Ovary (tissue), 9 donors: ENCODE data around the gene USP24. TPM values are rescaled to one million over a fixed set of nuclear protein-coding genes. Genes with fewer than 3 reads are reported as not detected.

Source experiments
- DNase-seq, 5 donors: peaks; one replicate each; pipeline ENCODE4 v3.0.0-alpha.2; 2019 to 2020
- H3K27ac ChIP-seq, 2 donors: fragments of 200-600 bp; one replicate each; pipeline versions ENCODE4 v1.5.1 to v1.8.0; 2019 to 2022
- H3K27me3 ChIP-seq: fragments of 200-600 bp; one replicate; pipeline ENCODE4 v1.8.0; 2022
- H3K36me3 ChIP-seq: fragments of 200-600 bp; sonication (generic); one replicate; pipeline ENCODE4 v1.5.1; 2019
- H3K4me1 ChIP-seq: one replicate; pipeline ENCODE4 v1.8.1; 2013; ENCODE audit warnings: mild to moderate bottlenecking, moderate library complexity; ENCODE audit not compliant: insufficient read depth
- H3K4me3 ChIP-seq: fragments of 200-600 bp; sonication (generic); one replicate; pipeline ENCODE4 v1.5.1; 2017
- H3K9me3 ChIP-seq, 2 donors: fragments of 200-600 bp in 1 of 2; sonication (generic) in 1 of 2; one replicate each; pipeline versions ENCODE4 v1.5.1 to v1.8.1; 2013 to 2019; ENCODE audit warnings: mild to moderate bottlenecking in 1 of 2, moderate library complexity in 1 of 2
- CTCF ChIP-seq, 3 donors: fragments of 450-650 bp in 2 of 3; fragments of 200-600 bp in 1 of 3; IDR thresholded peaks; one replicate each; pipeline versions ENCODE4 v1.5.1 to v1.8.0; 2016 to 2022; ENCODE audit warnings: antibody characterized with exemption in 3 of 3, mild to moderate bottlenecking in 1 of 3
- EP300 ChIP-seq: sonication (generic); formaldehyde crosslinking; IDR thresholded peaks from one replicate; pipeline ENCODE4 v1.6.1; 2017; ENCODE audit warnings: antibody characterized with exemption
- POLR2A ChIP-seq: fragments of 450-650 bp; IDR thresholded peaks from one replicate; pipeline ENCODE4 v1.6.1; 2017; ENCODE audit warnings: antibody characterized with exemption, mild to moderate bottlenecking, moderate library complexity
- WGBS, 3 donors: extraction: QIAGEN DNeasy Blood & Tissue Kit in 1 of 3; methylation state at CpG; one replicate each; pipeline versions ENCODE4 v1.1.5 to v1.1.7; 2013 to 2017; 5-methylcytosine and 5-hydroxymethylcytosine counted together
- intact Hi-C, 4 donors: fragments of 100-400 bp; cut with DNase I; formaldehyde crosslinking; loops; one replicate each; pipeline versions ENCODE4 v1.11.0 to v1.15.1; 2022 to 2023
- polyA plus RNA-seq, 2 donors: library from polyadenylated mRNA; stranded (reverse); fragments of 200-250 nt in 1 of 2; fragments of 350-450 nt in 1 of 2; fragmentation: Illumina TruSeq in 1 of 2; extraction: RNeasy Lipid Tissue Mini Kit (QIAGEN cat#74804) in 1 of 2; gene quantifications; one replicate each; pipeline ENCODE4 v1.2.3, GENCODE V29; 2013 to 2014
- total RNA-seq, 7 donors: library from RNA; depleted of rRNA in 2 of 7; stranded (reverse); fragments of >200 nt in 2 of 7; fragmentation: NEBNext Ultra II Directional in 3 of 7; extraction: Animal tissue kit (Norgen Biotek cat#: 25700) in 3 of 7; gene quantifications; one replicate each; pipeline versions ENCODE4 v1.1.0 to v1.2.4, GENCODE V29; 2016 to 2023
- donor health status: DM: no; HTN: no; CAD: no; lungs with moderate emphysema.
- donor health status: DM: no; HTN: no; CAD: no.
- donor health status: Bipolar disorder and iron deficiency.
- donor health status: DM: yes; HTN: yes; CAD: no.
- donor health status: DM: no; HTN: no; CAD: no.
- donor health status: DM: yes; HTN: yes; CAD: no.

Gene USP24
- total and polyA plus RNA-seq, 9 donors, result 11.5 to 51.4 (median 33.5) TPM

DNA sequence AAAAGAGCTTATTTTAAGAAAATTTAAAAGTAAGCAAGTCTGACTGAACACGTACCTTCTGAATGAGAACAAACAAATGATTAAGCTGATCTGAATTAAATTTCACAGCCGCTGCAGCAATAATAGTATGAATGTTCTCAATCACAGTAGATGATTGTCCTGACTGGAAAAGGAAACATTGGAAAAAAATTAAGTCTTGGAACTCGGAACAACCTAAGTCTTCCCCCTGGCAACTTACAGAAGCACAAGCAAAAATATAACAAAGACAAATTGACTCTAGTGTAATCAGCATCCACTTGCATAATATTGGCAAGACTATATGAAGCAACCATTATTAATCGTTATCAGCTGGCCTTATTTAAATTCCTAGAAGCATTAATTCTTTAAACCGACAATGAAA, 60.5 kb downstream of the USP24 start:
- Histone ChIP-seq H3K27ac (no peak overlapping the region), H3K4me1 (no peaks in the 10 kb centered on the region), H3K27me3 (no peaks in the 10 kb centered on the region), H3K36me3 (no peaks in the 10 kb centered on the region), H3K4me3 (no peak overlapping the region), H3K9me3 (no peaks in the 10 kb centered on the region)
- WGBS, 3 donors, result 87 to 93% (median 89%) methylated on average over 5 of the region's 5 CpGs
- DNase-seq, result no peak
- TF ChIP-seq POLR2A (no peak), EP300 (no peak), CTCF (IDR thresholded peaks at IDR 0.05) (no peak)
- intact Hi-C loops, result no loop called here

GRCh38 chr1:55153031-55153430, 62.1 kb downstream of the USP24 start:
- WGBS, 3 donors, result 96 to 97% (median 97%) methylated on average over 3 of the region's 3 CpGs
- TF ChIP-seq POLR2A, result no peak
- no peak for TF ChIP-seq CTCF (IDR thresholded peaks at IDR 0.05)
- TF ChIP-seq EP300, result no peak
- Histone ChIP-seq H3K27me3 (no peaks in the 10 kb centered on the region), H3K4me1 (no peaks in the 10 kb centered on the region), H3K36me3 (no peaks in the 10 kb centered on the region), H3K27ac (no peak overlapping the region), H3K9me3 (no peaks in the 10 kb centered on the region), H3K4me3 (no peak overlapping the region)
- DNase-seq, result no peak
- intact Hi-C loops, result no loop called here

GRCh38 chr1:55150880-55151588, 64.1 kb downstream of the USP24 start:
- WGBS, 3 donors, result 88 to 99% (median 95%) methylated on average over 2 of the region's 2 CpGs
- intact Hi-C loops, result no loop called here
- Histone ChIP-seq H3K4me1 (no peaks in the 10 kb centered on the region), H3K27ac (no peak overlapping the region), H3K36me3 (no peaks in the 10 kb centered on the region), H3K4me3 (no peak overlapping the region), H3K27me3 (no peaks in the 10 kb centered on the region), H3K9me3 (no peaks in the 10 kb centered on the region)
- DNase-seq, result no peak
- no peak for TF ChIP-seq EP300
- TF ChIP-seq CTCF (IDR thresholded peaks at IDR 0.05), result no peak
- no peak for TF ChIP-seq POLR2A

- DNase-seq, result no peak
- H3K36me3 ChIP-seq, result no peaks in the 10 kb centered on the region
- no peaks in the 10 kb centered on the region for H3K4me1 ChIP-seq
- H3K4me3 ChIP-seq, result no peak overlapping the region
- intact Hi-C loops, result loop anchor here in 2 of 4 donors (10.0 kb wide), 2 partner anchors 66 to 1436 kb away; partner anchors contain the start of gene USP24 (in 2 of the 2)
- TF ChIP-seq CTCF (IDR thresholded peaks at IDR 0.05), result no peak
- H3K27me3 ChIP-seq, result no peaks in the 10 kb centered on the region
- no peak overlapping the region for H3K27ac ChIP-seq
- no peaks in the 10 kb centered on the region for H3K9me3 ChIP-seq
These were observed 66.5 kb downstream of the USP24 start for GRCh38 chr1:55148676-55149075.
